Daoy (cell line): ENCODE data around the gene ZCCHC12. TPM values are rescaled to one million over a fixed set of nuclear protein-coding genes. Genes with fewer than 3 reads are reported as not detected.
A peak's percentile ranks its signal among the peaks of the same experiment; 100 is the strongest.
"Not testable (repeated sequence)": the region's sequence is repeated elsewhere in the genome, so short reads cannot be mapped to it uniquely, and the experiment has no call there.

ENCODE experiments used
- DNase-seq: peaks from one replicate; pipeline ENCODE4 v3.0.0-alpha.2; 2015; ENCODE audit warnings: low read depth
- total RNA-seq: library from RNA; depleted of rRNA; stranded (reverse); fragments of >200 nt; shearing (Covaris generic); gene quantifications from 2 replicates; pipeline ENCODE4 v1.2.3, GENCODE V29; 2014; rRNA removed

The ZCCHC12 gene
- not detected in 2 replicates for total RNA-seq

DNA sequence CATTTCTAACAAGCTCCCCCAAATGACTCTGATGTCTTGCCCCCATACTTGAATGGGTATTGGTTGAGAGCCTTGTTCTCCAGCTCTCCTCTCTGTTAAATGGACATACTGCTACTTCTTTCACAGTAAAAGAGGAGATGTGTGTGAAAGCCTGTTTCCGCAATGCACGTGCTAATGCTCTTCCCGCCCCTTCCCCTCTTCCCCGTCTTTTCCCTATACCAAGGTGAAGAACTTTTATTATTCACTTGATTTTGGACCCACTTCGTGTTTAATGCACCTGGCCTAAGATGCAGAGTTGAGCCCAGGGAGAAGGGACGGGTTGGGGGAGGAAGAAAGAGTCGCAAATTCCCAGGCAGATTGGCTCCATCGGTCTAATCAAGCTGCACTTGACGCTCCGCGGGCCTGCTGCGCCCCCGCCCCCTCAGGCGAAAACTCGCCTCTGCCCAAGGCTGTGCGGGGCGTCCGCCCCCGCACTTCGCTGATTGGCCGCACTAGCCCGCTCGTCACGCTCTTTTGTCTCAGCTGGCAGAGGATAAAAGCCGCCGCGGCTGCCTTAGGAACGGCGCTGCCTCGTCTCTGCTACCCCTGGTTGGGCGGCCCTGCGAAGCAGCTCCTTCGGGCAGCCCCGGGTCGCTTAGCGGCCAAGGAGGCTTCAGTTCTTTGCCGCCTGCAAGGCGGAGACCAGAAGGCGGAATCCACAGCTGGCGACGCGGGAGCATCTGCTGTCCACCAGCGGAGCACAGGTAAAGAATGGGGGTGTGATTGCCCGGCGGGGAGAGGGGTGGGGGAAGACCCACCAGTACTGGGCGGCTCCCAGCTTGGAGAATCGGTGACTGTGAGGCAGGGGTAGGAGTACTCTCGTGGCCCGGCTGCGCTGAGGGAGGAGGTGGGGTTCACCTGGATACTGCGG, at the start of gene ZCCHC12:
TSS of gene ZCCHC12 (plus strand) at position 562 of the 910 bp plus-strand sequence. CDS start 1,421 bp downstream, outside the sequence.
- DNase-seq, result peak; percentile 62

DNA sequence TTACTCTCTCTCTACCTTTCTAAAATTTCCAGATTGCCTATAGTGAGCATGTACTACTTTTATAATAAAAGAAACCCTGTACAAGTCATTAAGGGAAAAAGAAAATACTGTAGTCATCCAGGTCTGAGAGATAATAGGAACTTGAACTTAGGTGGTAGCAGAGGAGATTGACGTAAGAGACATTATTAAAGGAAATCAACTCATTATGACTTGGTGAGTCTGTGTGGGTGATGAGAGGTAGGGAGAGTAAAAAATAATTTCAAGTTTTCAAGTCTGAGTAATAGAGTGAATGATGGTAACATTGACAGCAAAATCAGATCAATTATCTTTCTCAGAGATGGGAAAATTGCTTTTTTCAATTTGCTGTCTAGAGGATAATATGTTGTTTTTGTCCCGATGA, 44.0 kb upstream of the ZCCHC12 start:
- no peak for DNase-seq

- no peak for DNase-seq
These were observed 43.1 kb upstream of the ZCCHC12 start for GRCh38 chrX:118780509-118780908.

- no peak for DNase-seq
These were observed 42.7 kb upstream of the ZCCHC12 start for GRCh38 chrX:118780911-118781310.

- no peak for DNase-seq
These were observed 27.9 kb upstream of the ZCCHC12 start for GRCh38 chrX:118795528-118796280.

DNA sequence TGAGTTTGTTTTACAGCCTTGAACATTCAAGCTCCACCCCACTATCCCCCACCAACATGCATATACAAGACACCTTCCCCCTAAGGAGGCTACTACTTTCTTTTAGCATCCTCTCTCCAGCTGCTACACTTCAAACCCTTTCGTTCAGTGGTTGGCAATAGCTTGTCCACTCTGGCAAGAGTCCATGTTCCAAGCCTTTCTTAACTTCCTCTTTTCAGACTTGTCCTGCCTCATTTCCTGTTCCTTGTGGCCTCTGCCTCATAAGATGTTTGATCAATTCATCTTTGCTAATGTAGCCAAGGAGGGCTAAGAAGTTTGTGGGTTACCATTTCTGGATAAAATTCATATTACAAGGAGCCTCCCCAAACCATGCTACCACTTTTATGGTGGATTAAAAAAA, 20.8 kb upstream of the ZCCHC12 start:
- no peak for DNase-seq

- peak; percentile 38 for DNase-seq
These were observed 16.2 kb upstream of the ZCCHC12 start for GRCh38 chrX:118807151-118808017.

- not testable (repeated sequence) for DNase-seq
These were observed 6.4 kb upstream of the ZCCHC12 start for GRCh38 chrX:118817257-118817656.

DNA sequence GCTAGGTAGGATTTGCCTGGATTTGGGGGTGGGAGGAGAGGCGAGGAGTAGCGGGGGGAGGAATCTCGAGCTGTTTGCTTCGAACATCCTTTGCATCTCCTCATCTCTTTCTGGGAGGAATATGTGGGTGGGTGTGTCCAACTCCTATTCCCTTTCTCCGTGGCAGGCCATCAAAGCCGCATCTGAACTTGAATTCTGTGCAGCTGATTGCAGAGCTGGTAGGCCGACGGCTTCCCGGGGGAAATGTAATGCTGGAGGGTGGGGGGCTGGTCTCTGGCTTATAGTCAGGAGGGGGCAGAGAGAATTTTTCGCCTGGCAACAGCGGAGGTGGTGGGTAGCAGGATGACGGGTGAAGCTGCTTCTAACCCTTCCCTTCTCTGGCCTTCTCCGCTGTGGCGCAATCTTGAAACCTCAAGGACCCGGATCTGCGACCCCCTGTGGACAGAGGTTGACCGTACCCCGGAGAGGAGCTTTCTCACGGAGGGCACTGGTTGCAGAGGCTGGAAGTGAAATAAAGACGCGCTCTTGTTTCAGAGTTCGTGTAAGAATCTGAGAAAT, 628 bp downstream of the ZCCHC12 start:
- no peak for DNase-seq

- DNase-seq, result no peak
These were observed 1.6 kb downstream of the ZCCHC12 start for GRCh38 chrX:118825227-118825626.

DNA sequence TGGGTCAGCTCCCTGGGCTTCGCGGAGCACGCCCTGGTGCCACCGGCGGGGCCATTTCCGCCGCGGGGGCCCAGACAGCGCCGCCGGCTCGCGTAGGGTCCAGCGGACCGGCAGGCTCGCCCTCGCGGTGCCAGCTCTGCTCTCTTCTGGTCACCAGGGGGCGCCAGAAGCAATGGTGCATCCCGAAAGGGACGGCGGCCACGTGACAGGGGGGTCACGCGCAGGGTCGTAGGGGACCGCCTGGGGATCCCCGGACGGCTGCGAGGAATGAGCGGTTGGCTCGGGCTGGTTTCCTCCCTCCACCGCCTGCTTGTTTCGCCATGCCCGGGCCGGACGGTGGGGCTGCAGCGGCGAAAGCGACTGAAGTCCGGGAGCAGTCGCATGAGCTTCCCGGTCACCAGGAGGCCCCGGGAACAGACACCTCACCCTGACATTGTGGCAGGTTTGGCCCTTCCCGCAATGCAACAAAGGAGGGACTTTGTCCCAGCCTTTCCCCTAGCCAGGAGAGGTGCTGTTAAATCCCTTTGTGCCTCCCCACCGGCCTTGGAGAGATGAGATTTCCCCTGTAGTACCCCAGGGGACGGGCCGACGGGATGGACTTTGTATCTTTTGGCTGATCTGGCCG, 15.8 kb downstream of the ZCCHC12 start:
- peak; percentile 69 for DNase-seq

DNA sequence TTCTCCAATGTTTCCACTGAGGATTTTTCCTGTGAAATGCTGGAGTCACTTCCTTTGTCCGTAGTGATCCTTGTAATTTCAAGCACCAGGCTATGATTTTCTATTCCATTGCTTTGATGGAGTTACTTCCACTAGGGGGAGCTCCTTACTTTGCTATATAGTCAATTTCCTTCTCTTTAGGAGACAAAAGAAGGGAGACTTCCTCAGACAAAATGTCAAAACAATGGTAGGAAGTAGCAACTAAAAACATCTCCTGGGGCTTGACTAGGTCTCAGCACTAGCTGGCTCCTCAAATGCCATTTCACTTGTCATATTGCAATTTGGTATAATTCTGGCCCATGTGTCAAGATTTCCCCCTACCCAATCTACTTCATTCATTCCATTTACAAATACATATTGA, 24.1 kb downstream of the ZCCHC12 start:
- DNase-seq, result peak; percentile 15

DNA sequence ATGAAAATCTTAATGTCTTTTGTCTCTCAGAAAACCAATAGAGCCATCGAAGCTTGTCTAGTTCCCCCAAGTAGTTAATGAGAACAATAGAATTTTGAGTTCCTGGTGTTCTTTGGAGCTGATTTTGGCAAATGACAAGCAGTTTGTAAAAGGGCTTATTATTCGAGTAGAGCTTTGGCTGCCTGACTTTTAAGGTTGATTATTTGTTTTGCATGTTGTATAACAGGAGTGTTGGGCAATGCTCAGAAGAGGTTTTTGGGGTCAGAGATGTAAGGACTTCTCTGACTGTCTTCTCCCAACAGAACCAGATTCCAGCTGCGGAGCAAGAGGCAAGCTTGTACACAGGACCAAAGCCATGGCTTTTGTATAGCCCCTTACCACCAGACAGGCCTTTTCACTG, 30.0 kb downstream of the ZCCHC12 start:
- no peak for DNase-seq

DNA sequence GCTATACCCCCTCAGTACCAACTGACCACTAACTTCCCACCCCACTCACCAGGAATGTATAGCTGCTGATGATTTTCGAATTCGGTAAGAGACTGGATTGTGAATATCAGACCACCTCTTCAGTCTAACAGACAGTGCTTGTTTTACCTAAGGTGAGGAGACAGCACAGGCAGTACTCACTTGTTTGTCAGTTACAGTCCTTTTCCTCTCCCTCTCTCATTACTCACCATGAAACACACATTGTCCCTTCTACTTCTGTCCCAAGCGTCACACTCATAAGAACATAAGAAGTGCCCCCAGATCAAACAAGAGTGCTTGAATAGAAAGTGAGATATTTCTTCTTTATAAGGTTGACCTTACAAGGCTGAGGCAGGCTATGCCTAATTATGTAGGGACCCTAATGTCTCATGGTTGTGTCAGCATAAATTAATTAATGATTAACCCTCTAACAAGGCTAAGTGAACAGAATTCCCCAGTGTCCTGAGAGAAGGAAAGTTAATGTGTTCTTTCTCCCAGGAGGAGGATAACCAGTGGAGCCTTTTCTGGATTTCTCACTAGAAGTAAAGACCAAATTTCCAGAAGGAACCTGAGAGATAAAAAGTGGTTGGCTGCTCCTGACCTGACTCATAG, 32.2 kb downstream of the ZCCHC12 start:
- no peak for DNase-seq

DNA sequence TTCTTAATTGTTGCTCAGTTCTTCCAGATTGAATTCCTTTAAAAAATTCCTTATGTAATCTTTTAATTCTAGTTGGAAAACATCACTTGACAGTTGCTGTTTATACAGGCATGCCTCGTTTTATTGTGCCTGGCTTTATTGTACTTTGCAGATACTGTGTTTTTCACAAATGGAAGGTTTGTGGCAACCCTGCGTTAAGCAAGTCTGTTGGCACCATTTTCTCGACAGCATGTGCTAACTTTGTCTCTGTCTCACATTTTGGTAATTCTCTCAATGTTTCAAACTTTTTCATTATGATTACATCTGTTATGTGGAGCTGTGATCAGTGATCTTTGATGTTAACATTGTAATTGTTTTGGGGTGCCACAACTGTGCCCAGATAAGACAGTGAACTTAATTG, 33.4 kb downstream of the ZCCHC12 start:
- no peak for DNase-seq

DNA sequence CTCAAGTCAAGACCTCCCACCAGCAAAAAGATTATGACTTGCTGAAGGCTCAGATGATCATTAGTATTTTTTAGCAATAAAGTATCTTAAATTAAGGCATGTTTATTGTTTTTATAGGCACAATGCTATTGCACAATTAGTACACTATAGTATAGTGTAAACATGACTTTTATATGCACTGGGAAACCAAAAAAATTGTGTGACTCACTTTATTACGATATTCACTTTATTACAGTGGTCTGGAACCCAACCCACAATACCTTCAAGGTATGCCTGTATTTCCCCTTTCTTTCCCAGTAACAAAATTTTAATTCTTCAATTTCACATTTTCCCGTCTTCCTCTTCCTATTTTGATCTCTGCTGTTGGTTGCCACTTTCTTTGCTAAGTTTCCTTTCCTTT, 37.7 kb downstream of the ZCCHC12 start:
- DNase-seq, result no peak

- DNase-seq, result no peak
These were observed 38.5 kb downstream of the ZCCHC12 start for GRCh38 chrX:118862091-118862490.

DNA sequence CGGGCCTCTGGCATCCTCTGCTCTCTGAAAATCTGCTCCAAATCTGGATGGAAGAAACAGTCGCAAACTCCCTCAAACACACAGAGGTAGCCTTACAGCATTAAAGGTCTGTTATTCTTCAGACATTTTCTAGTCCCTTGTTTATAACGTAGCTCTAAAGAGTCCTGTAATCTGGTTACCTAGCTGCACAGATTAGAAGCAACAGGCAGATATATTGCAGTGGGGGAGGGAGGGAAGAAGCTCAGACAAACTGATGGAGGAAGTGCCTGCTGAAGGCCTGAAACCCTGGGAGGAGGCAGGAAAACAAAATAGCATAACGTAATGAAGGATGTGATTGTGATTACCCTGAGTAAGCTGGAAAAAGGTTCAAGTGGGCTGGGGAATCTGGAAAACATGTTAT, 39.4 kb downstream of the ZCCHC12 start:
- DNase-seq, result no peak

- no peak for DNase-seq
These were observed 40.5 kb downstream of the ZCCHC12 start for GRCh38 chrX:118864063-118864635.

DNA sequence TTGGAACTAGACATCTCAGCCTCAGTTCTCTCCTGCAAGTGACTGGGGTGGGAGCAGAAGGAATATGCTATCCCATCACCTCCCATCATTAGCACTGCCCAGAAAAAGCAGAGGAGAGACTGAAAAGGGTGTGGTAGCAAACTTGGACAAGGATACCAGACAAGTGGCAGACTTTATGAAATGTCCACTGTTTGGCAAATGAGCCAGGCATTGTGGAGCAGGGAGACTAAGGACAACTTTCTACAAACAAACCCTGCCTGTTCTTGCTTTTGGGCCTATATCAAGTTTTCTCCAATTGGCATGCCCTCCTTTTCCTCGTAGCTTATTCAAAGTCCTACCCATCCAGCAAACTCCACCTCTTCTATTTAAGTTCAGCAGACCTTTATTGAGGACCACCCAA, 41.6 kb downstream of the ZCCHC12 start:
- DNase-seq, result no peak
